GM18873 (cell line): Measurements from ENCODE around the gene COPS7A.

Experiments used
- ATAC-seq: cut with Tn5 transposase; IDR thresholded peaks from one replicate; pipeline ENCODE4 v1.9.1; 2021; ENCODE audit warnings: mild to moderate bottlenecking, moderate library complexity, moderate number of reproducible peaks; ENCODE audit not compliant: unreplicated experiment, low FRiP score

Gene COPS7A

GRCh38 chr12:6723607-6724408, at the start of gene COPS7A:
Gene COPS7A, plus strand, starts transcription at chr12:6724046. Its CDS starts 611 bp downstream, at chr12:6724657.
- ATAC-seq, result peak; percentile 91

- no peak for ATAC-seq
Measured at GRCh38 chr12:6676962-6677361, 46.9 kb upstream of the COPS7A start.

GRCh38 chr12:6684609-6685008, 39.2 kb upstream of the COPS7A start:
- ATAC-seq, result no peak

GRCh38 chr12:6685814-6686213, 38.0 kb upstream of the COPS7A start:
- no peak for ATAC-seq

GRCh38 chr12:6688543-6688998, 35.3 kb upstream of the COPS7A start:
- ATAC-seq, result no peak

- peak; percentile 78 for ATAC-seq
Measured at GRCh38 chr12:6688999-6689882, 34.6 kb upstream of the COPS7A start, which contains the start of gene ZNF384. Gene ZNF384, minus strand, starts transcription at chr12:6689375. Its CDS starts 9,855 bp downstream, at chr12:6679520.

- ATAC-seq, result no peak
Measured at GRCh38 chr12:6691473-6691872, 32.4 kb upstream of the COPS7A start.

GRCh38 chr12:6692888-6693287, 31.0 kb upstream of the COPS7A start:
- no peak for ATAC-seq

GRCh38 chr12:6693832-6694355, 30.0 kb upstream of the COPS7A start:
- no peak for ATAC-seq

GRCh38 chr12:6694701-6695100, 29.1 kb upstream of the COPS7A start:
- ATAC-seq, result no peak

- ATAC-seq, result no peak
Measured at GRCh38 chr12:6695313-6696045, 28.4 kb upstream of the COPS7A start.

GRCh38 chr12:6696690-6697583, 26.9 kb upstream of the COPS7A start:
- no peak for ATAC-seq

GRCh38 chr12:6697584-6698351, 26.1 kb upstream of the COPS7A start:
- no peak for ATAC-seq

GRCh38 chr12:6698352-6699046, 25.3 kb upstream of the COPS7A start:
- no peak for ATAC-seq

GRCh38 chr12:6699259-6699988, 24.4 kb upstream of the COPS7A start:
- ATAC-seq, result no peak

GRCh38 chr12:6699989-6700645, 23.7 kb upstream of the COPS7A start:
- ATAC-seq, result no peak

GRCh38 chr12:6700646-6701051, 23.2 kb upstream of the COPS7A start, which contains the start of gene PIANP:
Gene PIANP, minus strand, starts transcription at chr12:6700815. Its CDS starts 2,754 bp downstream, at chr12:6698061.
- no peak for ATAC-seq
